Metanephros (tissue), 1 donor: ENCODE data around the gene NLRP13. TPM values are rescaled to one million over a fixed set of nuclear protein-coding genes. Genes with fewer than 3 reads are reported as not detected.

ENCODE experiments used
- total RNA-seq: library from RNA; depleted of rRNA; stranded (reverse); fragments of >200 nt; gene quantifications from one replicate; pipeline ENCODE4 v1.2.3, GENCODE V29; 2014

NLRP13 gene, protein sequence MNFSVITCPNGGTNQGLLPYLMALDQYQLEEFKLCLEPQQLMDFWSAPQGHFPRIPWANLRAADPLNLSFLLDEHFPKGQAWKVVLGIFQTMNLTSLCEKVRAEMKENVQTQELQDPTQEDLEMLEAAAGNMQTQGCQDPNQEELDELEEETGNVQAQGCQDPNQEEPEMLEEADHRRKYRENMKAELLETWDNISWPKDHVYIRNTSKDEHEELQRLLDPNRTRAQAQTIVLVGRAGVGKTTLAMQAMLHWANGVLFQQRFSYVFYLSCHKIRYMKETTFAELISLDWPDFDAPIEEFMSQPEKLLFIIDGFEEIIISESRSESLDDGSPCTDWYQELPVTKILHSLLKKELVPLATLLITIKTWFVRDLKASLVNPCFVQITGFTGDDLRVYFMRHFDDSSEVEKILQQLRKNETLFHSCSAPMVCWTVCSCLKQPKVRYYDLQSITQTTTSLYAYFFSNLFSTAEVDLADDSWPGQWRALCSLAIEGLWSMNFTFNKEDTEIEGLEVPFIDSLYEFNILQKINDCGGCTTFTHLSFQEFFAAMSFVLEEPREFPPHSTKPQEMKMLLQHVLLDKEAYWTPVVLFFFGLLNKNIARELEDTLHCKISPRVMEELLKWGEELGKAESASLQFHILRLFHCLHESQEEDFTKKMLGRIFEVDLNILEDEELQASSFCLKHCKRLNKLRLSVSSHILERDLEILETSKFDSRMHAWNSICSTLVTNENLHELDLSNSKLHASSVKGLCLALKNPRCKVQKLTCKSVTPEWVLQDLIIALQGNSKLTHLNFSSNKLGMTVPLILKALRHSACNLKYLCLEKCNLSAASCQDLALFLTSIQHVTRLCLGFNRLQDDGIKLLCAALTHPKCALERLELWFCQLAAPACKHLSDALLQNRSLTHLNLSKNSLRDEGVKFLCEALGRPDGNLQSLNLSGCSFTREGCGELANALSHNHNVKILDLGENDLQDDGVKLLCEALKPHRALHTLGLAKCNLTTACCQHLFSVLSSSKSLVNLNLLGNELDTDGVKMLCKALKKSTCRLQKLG
- not detected for total RNA-seq

DNA sequence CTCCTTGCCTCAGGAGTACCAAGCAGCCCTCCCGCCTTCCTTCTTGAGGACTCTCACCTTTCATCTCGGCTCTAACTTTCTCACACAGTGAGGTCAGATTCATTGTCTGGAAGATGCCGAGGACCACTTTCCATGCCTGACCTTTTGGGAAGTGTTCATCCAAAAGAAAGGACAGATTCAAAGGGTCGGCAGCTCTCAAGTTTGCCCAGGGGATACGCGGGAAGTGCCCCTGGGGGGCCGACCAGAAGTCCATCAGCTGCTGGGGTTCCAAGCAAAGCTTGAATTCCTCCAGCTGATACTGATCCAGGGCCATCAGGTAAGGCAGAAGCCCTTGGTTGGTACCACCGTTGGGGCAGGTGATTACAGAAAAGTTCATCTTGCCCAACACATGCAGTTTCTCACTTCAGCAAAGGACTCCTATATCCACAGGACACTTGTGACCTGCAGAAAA lies at the start of gene NLRP13:
Gene NLRP13, minus strand, starts transcription at position 401 of the 451 bp plus-strand sequence. Its CDS starts 25 bp downstream, at position 376.

DNA sequence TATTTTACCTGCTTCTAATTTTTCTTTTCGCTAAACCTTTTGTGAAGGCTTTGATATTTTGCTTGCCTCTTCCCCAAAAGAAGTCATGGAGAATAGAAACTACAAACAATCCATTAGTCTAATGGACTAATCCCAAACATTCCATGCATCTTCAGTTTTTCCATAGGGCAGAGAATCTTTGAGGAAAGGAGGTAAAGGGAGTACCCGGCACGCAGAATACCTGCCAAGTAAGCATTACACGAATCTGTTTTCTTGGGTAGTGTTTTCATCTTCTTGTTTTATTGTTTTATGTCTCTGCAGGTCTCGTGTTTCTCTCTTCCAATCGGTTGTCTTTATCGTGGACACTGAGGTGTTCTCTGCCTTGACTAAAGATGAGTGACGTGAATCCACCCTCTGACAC lies 15.4 kb upstream of the NLRP13 start, which contains the start of gene NLRP8:
Gene NLRP8, plus strand, starts transcription at position 301 of the 400 bp plus-strand sequence.

Other genes with a start within 250 kb of the NLRP13 start
- gene NLRP9, start 193.9 kb downstream of the NLRP13 start, total RNA-seq: not detected
- not detected for gene RFPL4A, start 173.2 kb downstream of the NLRP13 start, total RNA-seq
- 0.41 TPM for gene RFPL4AL1, start 163.2 kb downstream of the NLRP13 start, total RNA-seq
- 0.18 TPM for gene NLRP11, start 100.3 kb downstream of the NLRP13 start, total RNA-seq
- gene NLRP4, start 95.8 kb downstream of the NLRP13 start, total RNA-seq: not detected
- gene NLRP8, start 15.5 kb upstream of the NLRP13 start, total RNA-seq: not detected
- not detected for gene NLRP5, start 54.4 kb upstream of the NLRP13 start, total RNA-seq
- 35.0 TPM for gene ZNF787, start 189.0 kb upstream of the NLRP13 start, total RNA-seq
- gene ZNF444, start 209.0 kb upstream of the NLRP13 start, total RNA-seq: 29.6 TPM
- not detected for gene GALP, start 243.7 kb upstream of the NLRP13 start, total RNA-seq